MM.1S (cell line): ENCODE measurements around the gene CTAGE4.
"Not testable (repeated sequence)": the region's sequence is repeated elsewhere in the genome, so short reads cannot be mapped to it uniquely, and the experiment has no call there.

Experiments
- EZH2 ChIP-seq: fragments of 300-600 bp; sonication (generic); optimal IDR thresholded peaks from 2 replicates; pipeline ENCODE3; 2017; ENCODE audit warnings: low read depth, mild to moderate bottlenecking, antibody characterized with exemption, low read length, mixed read lengths
- TF ChIP-seq, protein P1 (sequence below): fragments of 300-600 bp; sonication (generic); IDR thresholded peaks from 2 replicates; pipeline ENCODE4 v1.5.1; 2016; ENCODE audit warnings: antibody characterized with exemption, low read length, mixed read lengths

GRCh38 chr7:144193782-144194181, 10.5 kb downstream of the CTAGE4 start:
- TF ChIP-seq EZH2: not testable (repeated sequence)
- TF ChIP-seq, protein P1, sequence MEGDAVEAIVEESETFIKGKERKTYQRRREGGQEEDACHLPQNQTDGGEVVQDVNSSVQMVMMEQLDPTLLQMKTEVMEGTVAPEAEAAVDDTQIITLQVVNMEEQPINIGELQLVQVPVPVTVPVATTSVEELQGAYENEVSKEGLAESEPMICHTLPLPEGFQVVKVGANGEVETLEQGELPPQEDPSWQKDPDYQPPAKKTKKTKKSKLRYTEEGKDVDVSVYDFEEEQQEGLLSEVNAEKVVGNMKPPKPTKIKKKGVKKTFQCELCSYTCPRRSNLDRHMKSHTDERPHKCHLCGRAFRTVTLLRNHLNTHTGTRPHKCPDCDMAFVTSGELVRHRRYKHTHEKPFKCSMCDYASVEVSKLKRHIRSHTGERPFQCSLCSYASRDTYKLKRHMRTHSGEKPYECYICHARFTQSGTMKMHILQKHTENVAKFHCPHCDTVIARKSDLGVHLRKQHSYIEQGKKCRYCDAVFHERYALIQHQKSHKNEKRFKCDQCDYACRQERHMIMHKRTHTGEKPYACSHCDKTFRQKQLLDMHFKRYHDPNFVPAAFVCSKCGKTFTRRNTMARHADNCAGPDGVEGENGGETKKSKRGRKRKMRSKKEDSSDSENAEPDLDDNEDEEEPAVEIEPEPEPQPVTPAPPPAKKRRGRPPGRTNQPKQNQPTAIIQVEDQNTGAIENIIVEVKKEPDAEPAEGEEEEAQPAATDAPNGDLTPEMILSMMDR: not testable (repeated sequence)
